Prostate gland (tissue), 2 donors: ENCODE results near the gene ZNF536.

ENCODE experiments used
- POLR2A ChIP-seq: fragments of 450-650 bp; IDR thresholded peaks from one replicate; pipeline ENCODE4 v1.6.1; 2016; ENCODE audit warnings: antibody characterized with exemption, mild to moderate bottlenecking
- POLR2AphosphoS5 ChIP-seq: sonication (generic); formaldehyde crosslinking; IDR thresholded peaks from one replicate; pipeline ENCODE4 v1.6.1; 2017; ENCODE audit warnings: antibody characterized with exemption
- TF ChIP-seq, protein P1 (sequence below), 4 experiments: fragments of 200-600 bp in 2 of 4; fragments of 450-650 bp in 2 of 4; sonication (generic) in 2 of 4; IDR thresholded peaks; 1 replicate in 3 of 4; 2 replicates in 1 of 4; pipeline ENCODE4 v1.5.1; 2016 to 2019; ENCODE audit warnings: antibody characterized with exemption in 4 of 4, mild to moderate bottlenecking in 2 of 4, moderate library complexity in 2 of 4

GRCh38 chr19:30345686-30346085 is 26.5 kb upstream of the ZNF536 start:
- TF ChIP-seq, protein P1, sequence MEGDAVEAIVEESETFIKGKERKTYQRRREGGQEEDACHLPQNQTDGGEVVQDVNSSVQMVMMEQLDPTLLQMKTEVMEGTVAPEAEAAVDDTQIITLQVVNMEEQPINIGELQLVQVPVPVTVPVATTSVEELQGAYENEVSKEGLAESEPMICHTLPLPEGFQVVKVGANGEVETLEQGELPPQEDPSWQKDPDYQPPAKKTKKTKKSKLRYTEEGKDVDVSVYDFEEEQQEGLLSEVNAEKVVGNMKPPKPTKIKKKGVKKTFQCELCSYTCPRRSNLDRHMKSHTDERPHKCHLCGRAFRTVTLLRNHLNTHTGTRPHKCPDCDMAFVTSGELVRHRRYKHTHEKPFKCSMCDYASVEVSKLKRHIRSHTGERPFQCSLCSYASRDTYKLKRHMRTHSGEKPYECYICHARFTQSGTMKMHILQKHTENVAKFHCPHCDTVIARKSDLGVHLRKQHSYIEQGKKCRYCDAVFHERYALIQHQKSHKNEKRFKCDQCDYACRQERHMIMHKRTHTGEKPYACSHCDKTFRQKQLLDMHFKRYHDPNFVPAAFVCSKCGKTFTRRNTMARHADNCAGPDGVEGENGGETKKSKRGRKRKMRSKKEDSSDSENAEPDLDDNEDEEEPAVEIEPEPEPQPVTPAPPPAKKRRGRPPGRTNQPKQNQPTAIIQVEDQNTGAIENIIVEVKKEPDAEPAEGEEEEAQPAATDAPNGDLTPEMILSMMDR (IDR thresholded peaks at IDR 0.05) = no peak
- TF ChIP-seq POLR2AphosphoS5 (no peak), POLR2A (no peak)
